GM19438 (cell line): Measurements from ENCODE around the gene GAL.

Experiments
- ATAC-seq: cut with Tn5 transposase; IDR thresholded peaks from one replicate; pipeline ENCODE4 v1.9.1; 2021; ENCODE audit warnings: low read depth; ENCODE audit not compliant: unreplicated experiment

GAL gene

DNA sequence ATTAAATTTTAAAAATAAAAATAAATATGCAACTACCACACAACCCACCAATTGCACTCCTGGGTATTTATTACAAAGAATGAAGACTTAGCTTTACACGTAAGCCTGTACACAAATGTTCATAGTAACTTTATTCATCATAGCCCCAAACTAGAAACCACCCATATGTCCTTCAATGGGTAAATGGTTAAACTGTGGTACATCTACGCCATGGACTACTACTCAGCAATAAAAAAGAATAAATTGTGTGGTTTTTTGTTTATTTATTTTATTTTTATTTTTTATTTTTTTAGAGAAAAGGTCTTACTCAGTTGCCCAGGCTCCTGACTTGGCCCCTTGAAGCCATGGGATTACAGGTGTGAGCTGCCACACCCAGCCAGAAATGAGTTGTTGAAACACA is 14.6 kb downstream of the GAL start:
- no peak for ATAC-seq

DNA sequence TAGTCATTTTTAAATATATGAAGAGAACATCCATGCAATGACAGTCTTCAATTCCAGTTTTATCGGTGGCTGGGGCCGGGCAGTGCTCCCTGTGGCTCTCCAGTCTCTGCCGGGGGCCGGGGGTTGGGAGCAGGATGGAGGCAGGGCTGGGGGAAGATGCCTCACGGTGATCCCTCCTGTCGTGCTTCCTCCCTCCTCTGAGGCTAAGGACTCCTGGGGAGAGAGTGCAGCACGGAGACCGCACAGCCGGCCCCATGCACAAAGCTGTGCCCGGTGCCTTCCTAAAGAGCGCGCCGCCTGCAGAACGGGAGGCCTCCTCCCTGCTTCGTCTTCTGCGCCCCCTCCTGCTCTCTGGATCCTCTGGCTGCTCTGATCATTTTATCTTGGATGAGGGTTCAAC is 20.5 kb downstream of the GAL start:
- ATAC-seq, result no peak

DNA sequence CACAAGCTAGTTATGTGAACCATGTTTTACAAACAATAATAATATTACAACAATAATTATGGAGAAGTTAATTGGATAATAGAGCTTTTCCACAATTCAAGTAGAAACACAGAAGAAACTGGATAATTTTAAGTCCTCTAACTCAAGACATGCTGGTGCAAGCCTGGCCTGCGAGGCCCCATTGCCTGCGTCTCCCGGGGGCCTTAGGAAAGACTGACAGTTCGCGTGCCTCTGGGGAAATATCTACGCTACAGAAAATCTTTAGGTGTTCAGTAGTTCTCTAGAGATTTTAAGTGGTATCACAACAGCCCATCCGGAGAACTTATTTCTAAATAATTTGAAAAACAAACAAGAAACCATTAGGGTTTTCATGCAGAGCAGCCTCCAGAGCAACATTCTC is 23.2 kb downstream of the GAL start:
- no peak for ATAC-seq

DNA sequence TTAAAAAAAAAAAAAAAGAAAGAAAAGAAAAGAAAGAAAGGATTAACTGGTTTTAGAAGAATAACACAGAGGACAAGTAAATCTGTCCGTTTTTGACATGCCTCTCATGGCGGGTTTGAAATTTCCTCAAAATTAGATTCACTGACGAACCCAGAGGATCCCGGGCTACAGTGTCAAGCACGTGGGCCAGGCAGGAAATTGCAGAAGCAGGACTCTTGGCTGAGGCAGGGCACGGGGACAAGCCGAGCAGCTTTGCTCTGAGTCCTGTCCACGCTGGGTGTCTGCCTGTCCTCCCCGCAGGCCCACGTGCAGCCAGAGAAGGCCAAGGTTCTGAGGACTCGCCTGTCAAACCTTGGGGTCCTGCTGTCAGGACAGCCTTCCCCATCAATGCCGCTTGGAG is 24.7 kb downstream of the GAL start:
- ATAC-seq, result no peak

DNA sequence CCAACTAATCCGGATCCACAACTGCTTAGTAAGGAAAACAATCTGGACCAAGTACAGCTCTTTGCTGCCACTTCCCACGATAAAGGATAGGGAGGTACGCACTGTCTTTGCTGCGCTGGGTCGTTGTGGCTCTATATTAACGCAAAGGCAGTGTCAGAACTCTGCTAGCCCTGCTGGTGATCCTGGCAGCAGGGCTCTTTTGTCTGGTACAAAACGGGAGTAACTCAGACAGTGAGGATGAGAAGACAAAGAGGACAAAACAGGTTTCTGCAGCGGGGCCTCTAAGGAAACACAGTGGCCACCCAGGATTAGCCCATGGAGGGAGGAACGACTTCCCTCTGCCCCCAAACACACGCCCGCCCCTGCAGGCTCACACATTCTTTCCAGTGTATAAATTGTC is 26.1 kb downstream of the GAL start:
- ATAC-seq, result no peak

DNA sequence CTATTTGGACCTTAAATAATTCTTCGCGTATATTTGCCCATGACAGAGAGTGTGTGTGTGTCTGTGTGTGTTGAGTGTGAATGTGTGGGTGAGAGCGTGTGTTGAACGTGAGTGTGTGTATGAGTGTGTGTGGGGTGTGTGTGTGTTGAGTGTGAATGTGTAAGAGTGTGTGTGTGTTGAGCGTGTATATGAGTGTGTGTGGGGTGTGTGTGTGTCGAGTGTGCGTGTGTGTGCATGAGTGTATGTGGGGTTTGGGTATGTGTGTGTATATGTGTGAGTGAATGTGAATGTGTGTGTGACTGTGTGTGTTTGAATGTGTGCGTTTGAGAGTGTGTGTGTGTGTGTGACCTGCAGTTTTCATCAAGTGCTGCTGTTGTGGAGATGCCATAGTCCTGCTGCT is 26.8 kb downstream of the GAL start:
- ATAC-seq, result no peak

DNA sequence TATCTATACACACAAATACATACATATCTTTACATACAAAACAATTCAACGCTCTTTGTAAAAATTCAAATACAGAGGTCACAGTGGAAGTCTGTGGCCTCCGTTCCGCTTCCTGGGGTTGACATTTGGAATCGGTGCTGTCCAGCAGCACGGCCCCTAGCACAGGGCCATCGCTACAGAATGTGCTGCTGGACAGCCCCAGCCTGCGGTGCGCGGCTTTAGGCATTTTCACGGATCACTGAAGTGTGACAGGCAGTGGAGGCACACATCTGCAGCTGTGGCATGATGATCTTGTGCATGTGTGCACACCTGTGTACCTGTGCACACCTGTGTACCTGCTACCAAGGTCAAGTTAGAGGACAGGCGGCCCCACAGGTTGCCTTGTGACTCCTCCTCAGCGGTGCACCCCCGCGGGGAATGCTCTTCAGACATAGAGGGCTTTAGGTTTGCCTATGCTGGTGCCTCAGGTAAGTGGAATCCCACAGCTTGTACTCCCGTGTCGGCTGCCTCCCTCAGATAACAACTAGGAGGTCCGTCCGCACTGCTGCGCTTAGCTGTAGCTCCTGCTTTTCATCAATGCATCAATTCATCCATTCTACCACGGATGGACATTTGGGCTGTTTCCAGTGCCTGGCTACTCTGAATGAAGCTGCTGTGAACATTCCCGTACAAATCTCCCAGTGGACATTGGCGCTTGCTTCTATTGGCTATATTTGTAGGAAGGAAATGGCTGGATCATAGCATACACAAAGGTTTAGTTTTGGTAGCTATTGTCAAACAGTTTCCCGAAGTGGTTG is 29.9 kb downstream of the GAL start:
- no peak for ATAC-seq

DNA sequence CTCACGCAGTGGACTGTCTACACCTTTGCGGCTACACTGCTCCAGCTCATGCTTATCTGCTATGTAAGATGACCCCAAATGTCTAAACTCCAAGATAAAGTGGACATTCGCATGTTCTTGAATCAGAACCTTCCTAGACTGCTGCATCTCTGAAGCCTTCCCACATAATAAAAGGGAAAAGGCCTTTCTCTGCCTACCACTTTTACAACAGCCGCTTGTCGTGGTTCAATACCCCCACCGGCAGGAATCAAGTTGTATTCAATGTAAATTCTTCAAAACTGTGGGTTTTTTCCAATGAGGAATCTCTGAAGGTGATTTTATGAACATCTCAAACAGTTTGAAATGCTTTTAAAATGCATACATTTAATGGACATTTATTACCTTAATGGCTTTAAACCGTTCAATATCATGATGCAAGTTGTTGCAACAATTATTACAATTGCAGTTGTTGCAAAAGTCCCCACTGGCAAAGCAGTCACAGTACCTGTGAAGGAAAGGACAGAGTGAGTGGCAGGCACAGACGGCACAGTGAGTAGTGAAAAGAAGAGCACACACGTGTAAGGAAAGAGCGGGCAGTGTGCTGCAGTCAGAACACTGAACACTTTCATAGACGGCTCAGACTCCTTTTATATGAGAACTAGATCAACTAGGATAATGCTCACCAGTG is 31.2 kb downstream of the GAL start:
- no peak for ATAC-seq

DNA sequence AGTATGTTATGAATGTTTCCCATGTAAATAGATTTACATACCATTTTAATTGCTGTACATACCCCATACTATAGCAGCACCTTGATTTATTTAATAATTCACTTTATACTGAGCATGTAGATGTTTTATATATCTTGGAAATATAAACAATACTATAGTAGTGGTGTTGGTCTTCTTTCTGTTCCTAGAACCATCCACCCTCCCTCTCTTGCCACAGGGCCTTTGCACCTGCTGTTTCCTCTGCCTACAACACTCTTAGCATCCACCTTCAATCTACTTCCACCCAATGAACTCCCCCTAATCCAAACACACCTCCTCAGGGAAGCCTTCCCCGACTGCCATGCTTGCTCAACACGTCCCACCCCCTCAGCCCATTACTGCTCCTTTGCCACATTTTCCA is 36.7 kb downstream of the GAL start:
- ATAC-seq, result no peak

DNA sequence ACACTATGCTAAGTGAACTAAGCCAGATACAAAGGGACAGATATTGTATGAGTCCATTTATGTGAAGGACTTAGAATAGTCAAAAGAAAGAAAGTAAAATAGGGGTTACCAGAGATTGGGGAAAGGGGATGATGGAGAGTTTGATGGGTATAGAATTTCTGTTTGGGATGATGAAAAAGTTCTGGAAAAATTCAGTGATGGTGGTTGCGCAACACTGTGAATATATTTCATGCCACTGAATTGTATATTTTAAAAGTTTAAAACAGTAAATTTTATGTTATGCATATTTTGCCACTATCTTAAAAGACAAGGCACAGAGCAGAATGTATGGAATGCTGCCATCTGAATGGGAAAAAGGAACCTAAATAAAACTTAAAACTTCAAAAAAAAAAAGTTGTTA is 37.8 kb downstream of the GAL start:
- ATAC-seq, result no peak

DNA sequence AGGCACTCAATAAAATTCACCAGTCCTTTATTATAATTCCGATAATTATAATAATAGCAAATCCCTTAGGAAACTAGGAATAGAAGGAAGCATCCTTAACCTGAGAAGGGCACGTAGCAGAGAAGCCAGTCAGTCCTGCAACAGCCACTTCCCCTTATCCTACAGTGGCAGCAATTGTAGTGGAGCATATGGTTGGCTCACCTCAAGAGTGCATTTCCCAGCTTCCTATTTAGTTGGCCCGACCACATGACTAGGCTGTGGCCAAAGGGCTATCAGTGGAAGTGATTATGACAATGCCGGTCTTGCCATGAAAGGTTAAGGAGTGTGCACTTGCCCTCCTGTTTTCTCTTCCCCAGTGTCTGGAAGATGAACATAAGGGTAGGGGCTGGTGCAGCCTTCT is 39.9 kb downstream of the GAL start:
- no peak for ATAC-seq

DNA sequence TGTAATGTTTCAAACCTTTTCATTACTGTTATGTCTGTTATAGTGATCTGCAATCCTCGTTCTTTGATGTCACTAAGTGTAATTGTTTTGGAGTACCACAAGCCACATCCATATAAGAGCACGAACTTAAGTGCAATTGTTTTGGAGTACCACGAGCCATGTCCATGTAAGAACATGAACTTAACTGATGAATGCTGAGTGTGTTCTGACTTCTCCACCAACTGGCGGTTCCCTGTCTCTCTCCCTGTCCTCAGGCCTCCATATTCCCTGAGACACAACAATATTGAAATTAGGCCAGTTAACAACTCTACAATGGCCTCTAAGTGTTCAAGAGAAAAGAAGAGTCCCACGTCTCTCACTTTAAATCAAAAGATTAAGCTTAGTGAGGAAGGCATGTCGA is 43.4 kb downstream of the GAL start:
- ATAC-seq, result no peak

DNA sequence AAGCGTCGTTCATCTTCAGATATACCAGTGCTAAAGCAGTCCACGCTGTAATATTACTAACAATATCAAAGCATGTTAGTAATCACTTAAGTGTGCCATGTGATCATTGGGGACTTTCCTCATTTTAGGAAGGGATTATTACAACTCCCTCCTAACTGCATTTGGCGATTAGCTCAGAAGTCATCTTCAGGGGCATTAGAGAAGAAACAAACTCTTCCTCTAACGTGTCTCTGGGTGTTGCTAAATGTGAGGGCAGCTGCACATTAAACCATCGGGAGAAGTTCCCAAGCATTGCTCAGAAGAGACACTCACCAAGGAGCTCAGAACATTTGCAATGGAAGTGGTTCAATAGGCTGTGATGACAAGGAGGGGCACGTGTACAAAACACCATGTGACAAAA is 49.8 kb downstream of the GAL start:
- ATAC-seq, result no peak

DNA sequence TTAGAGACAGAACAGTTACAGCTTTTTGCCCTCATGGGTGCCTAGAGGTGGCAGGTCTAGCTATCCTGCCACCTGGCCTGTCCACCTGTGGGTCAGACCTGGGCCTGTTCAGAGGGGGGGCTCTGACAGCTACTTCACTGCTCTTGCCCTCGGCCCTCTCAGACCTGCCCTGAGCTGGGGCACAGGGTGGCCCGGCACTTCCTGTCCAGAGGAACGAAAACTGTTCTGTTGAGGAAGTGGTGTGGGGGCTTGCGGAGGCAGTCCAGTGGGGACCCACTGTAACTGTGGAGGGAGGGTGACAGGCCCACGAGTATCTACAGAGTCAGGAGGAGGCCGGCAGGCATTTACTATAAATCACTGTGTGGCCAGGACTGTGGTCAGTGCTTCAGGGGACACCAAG is 50.8 kb downstream of the GAL start:
- ATAC-seq, result no peak

DNA sequence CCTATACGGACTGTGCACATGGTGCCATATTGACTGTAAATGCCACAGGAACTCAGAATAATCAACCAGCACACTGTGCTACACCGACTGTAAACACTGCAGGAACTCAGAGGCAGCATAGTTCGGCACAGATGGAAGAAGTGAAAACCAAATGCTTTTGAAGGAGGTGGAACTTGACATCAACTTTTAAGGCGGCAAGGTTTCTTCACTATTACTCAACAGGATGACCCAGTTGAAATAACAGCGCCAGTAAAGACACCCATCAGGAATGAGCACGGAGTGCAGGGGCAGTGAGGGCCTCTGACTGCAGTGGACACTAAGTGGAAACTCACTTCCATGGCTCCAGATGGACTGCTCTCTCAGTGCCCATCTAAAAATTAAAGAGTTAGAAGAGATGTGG is 51.3 kb downstream of the GAL start:
- no peak for ATAC-seq
